Measurements from ENCODE around the gene USO1.

GRCh38 chr4:75708218-75708691 lies 16.1 kb upstream of the USO1 start:
- peak in 1 of 4 experiments; percentile 22 for TF ChIP-seq CTCF (IDR thresholded peaks at IDR 0.05)
- no peak for TF ChIP-seq POLR2A (IDR thresholded peaks at IDR 0.05)
- no peak for TF ChIP-seq POLR2AphosphoS5 (IDR thresholded peaks at IDR 0.05)

All from prostate gland (tissue), 2 donors.